ENCODE measurements around the gene FAM72A.
"Not testable (repeated sequence)": the region's sequence is repeated elsewhere in the genome, so short reads cannot be mapped to it uniquely, and the experiment has no call there.

FAM72A gene

GRCh38 chr1:206185778-206186177 lies 16.9 kb downstream of the FAM72A start:
- not testable (repeated sequence) for H4K91ac ChIP-seq (ENCODE audit: low read length); DNase-seq; H2AK5ac ChIP-seq (ENCODE audit: low read length, severe bottlenecking); H3K36me3 ChIP-seq (ENCODE audit: control insufficient read depth in 1 of 2, insufficient read depth in 2 of 2, low read depth in 1 of 2, low read length in 2 of 2); H3K4me2 ChIP-seq (ENCODE audit: low read length, poor library complexity, severe bottlenecking); H3K9me3 ChIP-seq (ENCODE audit: control insufficient read depth, low read length); H3K14ac ChIP-seq (ENCODE audit: low read length in 2 of 2); H2AFZ ChIP-seq (ENCODE audit: low read depth, low read length); H2BK15ac ChIP-seq (ENCODE audit: low read depth, poor library complexity, severe bottlenecking); H3K18ac ChIP-seq (ENCODE audit: low read depth in 1 of 2, low read length in 2 of 2); H2BK120ac ChIP-seq (ENCODE audit: low read depth, low read length); H3K27me3 ChIP-seq (ENCODE audit: control insufficient read depth in 1 of 2, insufficient read depth in 1 of 2, low read length in 2 of 2); H3K79me1 ChIP-seq (replicated peaks; ENCODE audit: low read length, poor library complexity, severe bottlenecking); H3K27ac ChIP-seq (ENCODE audit: low read length, poor library complexity, severe bottlenecking); H3K4ac ChIP-seq (ENCODE audit: low read depth in 1 of 2, low read length in 2 of 2); H4K8ac ChIP-seq (ENCODE audit: low read length); H3K23ac ChIP-seq (ENCODE audit: low read length in 2 of 2); H3K9ac ChIP-seq (ENCODE audit: low read length); H2BK12ac ChIP-seq (ENCODE audit: low read length in 2 of 2); H3K4me1 ChIP-seq (ENCODE audit: control insufficient read depth, insufficient read depth, low read depth, low read length); H2BK5ac ChIP-seq (ENCODE audit: low read depth, low read length, poor library complexity, severe bottlenecking); H3K4me3 ChIP-seq (ENCODE audit: insufficient read depth in 1 of 2, low read depth in 1 of 2, low read length in 2 of 2)
- WGBS: no CpG with 5 or more reads among the region's 3 CpGs

GRCh38 chr1:206183788-206184187 lies 18.9 kb downstream of the FAM72A start:
- not testable (repeated sequence) for H3K27ac ChIP-seq (ENCODE audit: low read length, poor library complexity, severe bottlenecking); H3K27me3 ChIP-seq (ENCODE audit: control insufficient read depth in 1 of 2, insufficient read depth in 1 of 2, low read length in 2 of 2); H2AK5ac ChIP-seq (ENCODE audit: low read length, severe bottlenecking); H3K14ac ChIP-seq (ENCODE audit: low read length in 2 of 2); H3K4me2 ChIP-seq (ENCODE audit: low read length, poor library complexity, severe bottlenecking); H3K23ac ChIP-seq (ENCODE audit: low read length in 2 of 2); H3K36me3 ChIP-seq (ENCODE audit: control insufficient read depth in 1 of 2, insufficient read depth in 2 of 2, low read depth in 1 of 2, low read length in 2 of 2); H3K18ac ChIP-seq (ENCODE audit: low read depth in 1 of 2, low read length in 2 of 2); H2BK5ac ChIP-seq (ENCODE audit: low read depth, low read length, poor library complexity, severe bottlenecking); H2BK12ac ChIP-seq (ENCODE audit: low read length in 2 of 2); H2BK120ac ChIP-seq (ENCODE audit: low read depth, low read length); H2AFZ ChIP-seq (ENCODE audit: low read depth, low read length); H2BK15ac ChIP-seq (ENCODE audit: low read depth, poor library complexity, severe bottlenecking); H3K4me3 ChIP-seq (ENCODE audit: insufficient read depth in 1 of 2, low read depth in 1 of 2, low read length in 2 of 2); H3K9me3 ChIP-seq (ENCODE audit: control insufficient read depth, low read length); H3K9ac ChIP-seq (ENCODE audit: low read length); H4K91ac ChIP-seq (ENCODE audit: low read length); H3K4ac ChIP-seq (ENCODE audit: low read depth in 1 of 2, low read length in 2 of 2); H4K8ac ChIP-seq (ENCODE audit: low read length); H3K4me1 ChIP-seq (ENCODE audit: control insufficient read depth, insufficient read depth, low read depth, low read length); H3K79me1 ChIP-seq (replicated peaks; ENCODE audit: low read length, poor library complexity, severe bottlenecking)
- WGBS: no CpG with 5 or more reads among the region's 2 CpGs
- DNase-seq: peak; percentile 31

GRCh38 chr1:206182368-206183317 lies 20.0 kb downstream of the FAM72A start:
- not testable (repeated sequence) for H2BK15ac ChIP-seq (ENCODE audit: low read depth, poor library complexity, severe bottlenecking); H3K4me1 ChIP-seq (ENCODE audit: control insufficient read depth, insufficient read depth, low read depth, low read length); H3K23ac ChIP-seq (ENCODE audit: low read length in 2 of 2); H2AFZ ChIP-seq (ENCODE audit: low read depth, low read length); H2BK12ac ChIP-seq (ENCODE audit: low read length in 2 of 2); H3K18ac ChIP-seq (ENCODE audit: low read depth in 1 of 2, low read length in 2 of 2); H2AK5ac ChIP-seq (ENCODE audit: low read length, severe bottlenecking); H3K4ac ChIP-seq (ENCODE audit: low read depth in 1 of 2, low read length in 2 of 2); H3K27ac ChIP-seq (ENCODE audit: low read length, poor library complexity, severe bottlenecking); H4K8ac ChIP-seq (ENCODE audit: low read length); H3K4me2 ChIP-seq (ENCODE audit: low read length, poor library complexity, severe bottlenecking); H3K36me3 ChIP-seq (ENCODE audit: control insufficient read depth in 1 of 2, insufficient read depth in 2 of 2, low read depth in 1 of 2, low read length in 2 of 2); H2BK5ac ChIP-seq (ENCODE audit: low read depth, low read length, poor library complexity, severe bottlenecking); H3K14ac ChIP-seq (ENCODE audit: low read length in 2 of 2); H3K9me3 ChIP-seq (ENCODE audit: control insufficient read depth, low read length); H3K27me3 ChIP-seq (ENCODE audit: control insufficient read depth in 1 of 2, insufficient read depth in 1 of 2, low read length in 2 of 2); H2BK120ac ChIP-seq (ENCODE audit: low read depth, low read length); H3K4me3 ChIP-seq (ENCODE audit: insufficient read depth in 1 of 2, low read depth in 1 of 2, low read length in 2 of 2); H4K91ac ChIP-seq (ENCODE audit: low read length); H3K79me1 ChIP-seq (replicated peaks; ENCODE audit: low read length, poor library complexity, severe bottlenecking)
- peak overlapping the region; percentile 49 for H3K9ac ChIP-seq (ENCODE audit: low read length)
- peak; percentile 61 for DNase-seq
- WGBS: 0% methylated on average over 1 of the region's 6 CpGs

GRCh38 chr1:206179666-206180065 lies 23.0 kb downstream of the FAM72A start:
- not testable (repeated sequence) for H3K9ac ChIP-seq (ENCODE audit: low read length); H3K79me1 ChIP-seq (replicated peaks; ENCODE audit: low read length, poor library complexity, severe bottlenecking); H3K4me2 ChIP-seq (ENCODE audit: low read length, poor library complexity, severe bottlenecking); H4K91ac ChIP-seq (ENCODE audit: low read length); H3K18ac ChIP-seq (ENCODE audit: low read depth in 1 of 2, low read length in 2 of 2); H3K27me3 ChIP-seq (ENCODE audit: control insufficient read depth in 1 of 2, insufficient read depth in 1 of 2, low read length in 2 of 2); DNase-seq; H2AFZ ChIP-seq (ENCODE audit: low read depth, low read length); H3K9me3 ChIP-seq (ENCODE audit: control insufficient read depth, low read length); H3K4me1 ChIP-seq (ENCODE audit: control insufficient read depth, insufficient read depth, low read depth, low read length); H3K4me3 ChIP-seq (ENCODE audit: insufficient read depth in 1 of 2, low read depth in 1 of 2, low read length in 2 of 2); H4K8ac ChIP-seq (ENCODE audit: low read length); H3K23ac ChIP-seq (ENCODE audit: low read length in 2 of 2); H3K4ac ChIP-seq (ENCODE audit: low read depth in 1 of 2, low read length in 2 of 2); H3K14ac ChIP-seq (ENCODE audit: low read length in 2 of 2); H2BK120ac ChIP-seq (ENCODE audit: low read depth, low read length); H2AK5ac ChIP-seq (ENCODE audit: low read length, severe bottlenecking); H3K27ac ChIP-seq (ENCODE audit: low read length, poor library complexity, severe bottlenecking); H2BK5ac ChIP-seq (ENCODE audit: low read depth, low read length, poor library complexity, severe bottlenecking); H3K36me3 ChIP-seq (ENCODE audit: control insufficient read depth in 1 of 2, insufficient read depth in 2 of 2, low read depth in 1 of 2, low read length in 2 of 2); H2BK12ac ChIP-seq (ENCODE audit: low read length in 2 of 2); H2BK15ac ChIP-seq (ENCODE audit: low read depth, poor library complexity, severe bottlenecking)
